DMS79 (cell line): ENCODE data around the gene APOC1.
"Not testable (repeated sequence)": the region's sequence is repeated elsewhere in the genome, so short reads cannot be mapped to it uniquely, and the experiment has no call there.

Source experiments
- DNase-seq: peaks from one replicate; lab custom pipeline; 2025; lab: John Stamatoyannopoulos, UW

Gene APOC1

GRCh38 chr19:44889830-44890365 lies 24.5 kb upstream of the APOC1 start:
- no peak for DNase-seq

GRCh38 chr19:44890366-44891015 lies 23.9 kb upstream of the APOC1 start:
- DNase-seq, result peak; percentile 100

GRCh38 chr19:44891016-44891882 lies 23.2 kb upstream of the APOC1 start, which contains the start of gene TOMM40:
Gene TOMM40 (plus strand): TSS chr19:44891254. CDS start chr19:44891416, 162 bp downstream.
- peak; percentile 100 for DNase-seq

GRCh38 chr19:44892932-44893331 lies 21.5 kb upstream of the APOC1 start:
- DNase-seq, result no peak

GRCh38 chr19:44893332-44894051 lies 20.9 kb upstream of the APOC1 start:
- DNase-seq, result no peak

- DNase-seq, result no peak
These were observed 20.4 kb upstream of the APOC1 start for GRCh38 chr19:44894052-44894400.

GRCh38 chr19:44894946-44895345 lies 19.5 kb upstream of the APOC1 start:
- DNase-seq, result no peak

- no peak for DNase-seq
These were observed 16.6 kb upstream of the APOC1 start for GRCh38 chr19:44897835-44898234.

- DNase-seq, result no peak
These were observed 13.8 kb upstream of the APOC1 start for GRCh38 chr19:44900328-44901244.

GRCh38 chr19:44903216-44903601 lies 11.2 kb upstream of the APOC1 start:
- no peak for DNase-seq

- no peak for DNase-seq
These were observed 10.6 kb upstream of the APOC1 start for GRCh38 chr19:44903602-44904425.

GRCh38 chr19:44904426-44904994 lies 9.9 kb upstream of the APOC1 start:
- no peak for DNase-seq

GRCh38 chr19:44905437-44906160 lies 8.8 kb upstream of the APOC1 start, which contains the start of gene APOE:
Gene APOE (plus strand): TSS chr19:44905796. CDS start chr19:44906625, 829 bp downstream.
- DNase-seq, result no peak

- DNase-seq, result no peak
These were observed 6.8 kb upstream of the APOC1 start for GRCh38 chr19:44907613-44908012.

- DNase-seq, result no peak
These were observed 6.2 kb upstream of the APOC1 start for GRCh38 chr19:44908074-44908835.

GRCh38 chr19:44908836-44909261 lies 5.6 kb upstream of the APOC1 start:
- DNase-seq, result no peak

GRCh38 chr19:44909775-44910174 lies 4.6 kb upstream of the APOC1 start:
- no peak for DNase-seq

- not testable (repeated sequence) for DNase-seq
These were observed 2.5 kb upstream of the APOC1 start for GRCh38 chr19:44911896-44912295.

- DNase-seq, result no peak
These were observed 1.6 kb upstream of the APOC1 start for GRCh38 chr19:44912854-44913253.
